PC-3 (cell line): ENCODE results near the gene NUAK1.

Experiments used
- EZH2 ChIP-seq: fragments of 300-600 bp; sonication (generic); IDR thresholded peaks from one replicate; pipeline ENCODE4 v1.6.1; 2017; ENCODE audit warnings: antibody characterized with exemption, mild to moderate bottlenecking, low read length; ENCODE audit not compliant: unreplicated experiment
- EZH2phosphoT487 ChIP-seq: fragments of 300-600 bp; sonication (generic); IDR thresholded peaks from 2 replicates; pipeline ENCODE4 v1.6.1; 2018; ENCODE audit warnings: mild to moderate bottlenecking, antibody characterized with exemption, low read length, borderline replicate concordance
- TF ChIP-seq, protein P1 (sequence below): fragments of 300-600 bp; sonication (generic); conservative IDR thresholded peaks from 2 replicates; pipeline ENCODE4 v1.5.1; 2017; ENCODE audit warnings: antibody characterized with exemption, low read depth, mild to moderate bottlenecking, low read length

DNA sequence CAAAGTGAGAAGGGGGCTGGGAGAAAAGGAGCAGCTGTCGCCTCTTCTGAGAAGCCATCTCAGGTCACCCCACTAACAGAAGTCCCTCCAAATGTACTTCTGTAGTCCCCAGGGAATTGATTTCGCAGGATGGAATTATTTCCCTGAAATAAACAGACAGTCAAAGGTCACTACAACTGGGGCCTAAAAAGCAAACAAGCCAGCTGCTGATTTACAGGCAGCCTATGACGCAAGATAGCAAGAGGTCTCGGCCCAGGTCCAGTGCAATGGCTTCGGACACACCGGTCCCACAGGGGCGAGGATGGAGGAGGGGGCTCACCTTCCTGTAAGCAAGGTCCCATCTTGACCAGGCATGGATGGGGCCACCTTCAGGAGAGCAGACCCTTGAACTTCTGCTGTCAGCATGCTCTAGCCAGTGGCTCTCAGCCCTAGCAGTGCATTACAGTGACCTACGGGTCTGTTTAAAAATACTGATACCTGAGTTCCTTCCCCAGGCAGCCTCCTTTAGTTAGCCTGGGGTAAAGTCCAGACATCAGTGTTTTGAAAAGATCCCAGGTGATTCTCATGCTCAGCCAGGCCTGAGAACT, 18.1 kb downstream of the NUAK1 start:
- TF ChIP-seq, protein P1, sequence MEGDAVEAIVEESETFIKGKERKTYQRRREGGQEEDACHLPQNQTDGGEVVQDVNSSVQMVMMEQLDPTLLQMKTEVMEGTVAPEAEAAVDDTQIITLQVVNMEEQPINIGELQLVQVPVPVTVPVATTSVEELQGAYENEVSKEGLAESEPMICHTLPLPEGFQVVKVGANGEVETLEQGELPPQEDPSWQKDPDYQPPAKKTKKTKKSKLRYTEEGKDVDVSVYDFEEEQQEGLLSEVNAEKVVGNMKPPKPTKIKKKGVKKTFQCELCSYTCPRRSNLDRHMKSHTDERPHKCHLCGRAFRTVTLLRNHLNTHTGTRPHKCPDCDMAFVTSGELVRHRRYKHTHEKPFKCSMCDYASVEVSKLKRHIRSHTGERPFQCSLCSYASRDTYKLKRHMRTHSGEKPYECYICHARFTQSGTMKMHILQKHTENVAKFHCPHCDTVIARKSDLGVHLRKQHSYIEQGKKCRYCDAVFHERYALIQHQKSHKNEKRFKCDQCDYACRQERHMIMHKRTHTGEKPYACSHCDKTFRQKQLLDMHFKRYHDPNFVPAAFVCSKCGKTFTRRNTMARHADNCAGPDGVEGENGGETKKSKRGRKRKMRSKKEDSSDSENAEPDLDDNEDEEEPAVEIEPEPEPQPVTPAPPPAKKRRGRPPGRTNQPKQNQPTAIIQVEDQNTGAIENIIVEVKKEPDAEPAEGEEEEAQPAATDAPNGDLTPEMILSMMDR: no peak
- TF ChIP-seq EZH2 (no peak), EZH2phosphoT487 (no peak)
